ENCODE data around the gene TBX10. TPM values are rescaled to one million over a fixed set of nuclear protein-coding genes. Genes with fewer than 3 reads are reported as not detected.
A peak's percentile ranks its signal among the peaks of the same experiment; 100 is the strongest.

Gene TBX10
- total and polyA plus RNA-seq, 2 donors (not counting 3 experiments of a cell fraction or from before 2014, with no cell fraction given), result not detected

- dilution Hi-C loops (cut with MboI; ENCODE audit: extremely low pct_ligation_motif_present, low sequenced_read_pairs), result no loop called here
- H4K20me1 ChIP-seq (replicated peaks; ENCODE audit: control insufficient read depth, extremely low read depth, insufficient read depth, low read length), result no peaks in the 10 kb centered on the region
- H3K4me1 ChIP-seq (ENCODE audit: control insufficient read depth, extremely low read depth, insufficient read depth, low read length), result peaks cover 4% of the 10 kb centered on the region
- H3K4me3 ChIP-seq (replicated peaks in 1 of 3; ENCODE audit: insufficient read depth in 1 of 3, low read depth in 1 of 3, low read length in 3 of 3), result no peak overlapping the region
- TF ChIP-seq JUN (IDR thresholded peaks at IDR 0.05; ENCODE audit: borderline replicate concordance, insufficient read depth, insufficient read length, low read depth), result no peak
- TF ChIP-seq, protein P1, sequence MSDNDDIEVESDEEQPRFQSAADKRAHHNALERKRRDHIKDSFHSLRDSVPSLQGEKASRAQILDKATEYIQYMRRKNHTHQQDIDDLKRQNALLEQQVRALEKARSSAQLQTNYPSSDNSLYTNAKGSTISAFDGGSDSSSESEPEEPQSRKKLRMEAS (IDR thresholded peaks at IDR 0.05; ENCODE audit: insufficient read depth, insufficient read length), result no peak
- TF ChIP-seq, protein P2, sequence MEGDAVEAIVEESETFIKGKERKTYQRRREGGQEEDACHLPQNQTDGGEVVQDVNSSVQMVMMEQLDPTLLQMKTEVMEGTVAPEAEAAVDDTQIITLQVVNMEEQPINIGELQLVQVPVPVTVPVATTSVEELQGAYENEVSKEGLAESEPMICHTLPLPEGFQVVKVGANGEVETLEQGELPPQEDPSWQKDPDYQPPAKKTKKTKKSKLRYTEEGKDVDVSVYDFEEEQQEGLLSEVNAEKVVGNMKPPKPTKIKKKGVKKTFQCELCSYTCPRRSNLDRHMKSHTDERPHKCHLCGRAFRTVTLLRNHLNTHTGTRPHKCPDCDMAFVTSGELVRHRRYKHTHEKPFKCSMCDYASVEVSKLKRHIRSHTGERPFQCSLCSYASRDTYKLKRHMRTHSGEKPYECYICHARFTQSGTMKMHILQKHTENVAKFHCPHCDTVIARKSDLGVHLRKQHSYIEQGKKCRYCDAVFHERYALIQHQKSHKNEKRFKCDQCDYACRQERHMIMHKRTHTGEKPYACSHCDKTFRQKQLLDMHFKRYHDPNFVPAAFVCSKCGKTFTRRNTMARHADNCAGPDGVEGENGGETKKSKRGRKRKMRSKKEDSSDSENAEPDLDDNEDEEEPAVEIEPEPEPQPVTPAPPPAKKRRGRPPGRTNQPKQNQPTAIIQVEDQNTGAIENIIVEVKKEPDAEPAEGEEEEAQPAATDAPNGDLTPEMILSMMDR (IDR thresholded peaks at IDR 0.05; ENCODE audit: extremely low read depth in 1 of 2, insufficient read depth in 1 of 2, low read depth in 1 of 2, low read length in 2 of 2), result no peak
- H3K4me2 ChIP-seq (ENCODE audit: insufficient read depth, low read length), result no peak overlapping the region
- CTCF ChIA-PET, result interaction anchor here (3.2 to 6.6 kb wide), 2 partner anchors 10 to 27 kb away, joined by 12 to 92 read pairs; no protein-coding TSS in a partner anchor
- no peaks in the 10 kb centered on the region for H3K9me3 ChIP-seq (replicated peaks; ENCODE audit: control insufficient read depth, insufficient read depth, low read length)
- FAIRE-seq (no peak), DNase-seq (ENCODE audit: low read depth, low spot score) (no peak)
- no peaks in the 10 kb centered on the region for H3K36me3 ChIP-seq (ENCODE audit: control insufficient read depth in 2 of 2, extremely low read depth in 1 of 2, insufficient read depth in 2 of 2, low read length in 2 of 2)
- no peaks in the 10 kb centered on the region for H3K9me1 ChIP-seq (replicated peaks; ENCODE audit: control insufficient read depth, extremely low read depth, insufficient read depth, low read length)
- H3K27me3 ChIP-seq (ENCODE audit: control insufficient read depth in 2 of 2, insufficient read depth in 2 of 2, low read length in 2 of 2), result no peaks in the 10 kb centered on the region
- intact Hi-C loops (cut with micrococcal nuclease), result loop anchor here (2.0 kb wide), 1 partner anchor 173 kb away; no protein-coding TSS in a partner anchor
- POLR2A ChIA-PET, result no interaction called here
- BruUV-seq (replicated peaks), result no TSS peak
- H3K27ac ChIP-seq (ENCODE audit: insufficient read depth, low read depth, low read length), result no peak overlapping the region
- no peak overlapping the region for H3K9ac ChIP-seq (replicated peaks; ENCODE audit: extremely low read depth, insufficient read depth, low read length)
- H2AFZ ChIP-seq (ENCODE audit: low read depth, low read length), result no peak overlapping the region
- H3K79me2 ChIP-seq (ENCODE audit: control insufficient read depth, insufficient read depth, low read length), result no peaks in the 10 kb centered on the region
These were observed 8.2 kb downstream of the TBX10 start for GRCh38 chr11:67631411-67631810.

GRCh38 chr11:67630943-67631331 is 8.6 kb downstream of the TBX10 start:
- peak overlapping the region in 2 of 3 experiments; percentile 55 to 60 for H3K4me3 ChIP-seq (replicated peaks in 1 of 3; ENCODE audit: insufficient read depth in 1 of 3, low read depth in 1 of 3, low read length in 3 of 3)
- H3K4me2 ChIP-seq (ENCODE audit: insufficient read depth, low read length), result peak overlapping the region; percentile 76
- H3K9me3 ChIP-seq (replicated peaks; ENCODE audit: control insufficient read depth, insufficient read depth, low read length), result no peaks in the 10 kb centered on the region
- no peaks in the 10 kb centered on the region for H3K36me3 ChIP-seq (ENCODE audit: control insufficient read depth in 2 of 2, extremely low read depth in 1 of 2, insufficient read depth in 2 of 2, low read length in 2 of 2)
- ChIA-PET CTCF (interaction anchor here (1.0 to 6.6 kb wide), 8 partner anchors 10 to 75 kb away, joined by 3 to 98 read pairs (median 9); no protein-coding TSS in a partner anchor), POLR2A (no interaction called here)
- no peaks in the 10 kb centered on the region for H3K27me3 ChIP-seq (ENCODE audit: control insufficient read depth in 2 of 2, insufficient read depth in 2 of 2, low read length in 2 of 2)
- BruUV-seq (replicated peaks), result no TSS peak
- no peak for FAIRE-seq
- H3K4me1 ChIP-seq (ENCODE audit: control insufficient read depth, extremely low read depth, insufficient read depth, low read length), result peaks cover 4% of the 10 kb centered on the region
- dilution Hi-C loops (cut with MboI; ENCODE audit: extremely low pct_ligation_motif_present, low sequenced_read_pairs) (no loop called here), intact Hi-C loops (cut with micrococcal nuclease) (loop anchor here (1.0 to 2.0 kb wide), 3 partner anchors 28 to 174 kb away; no protein-coding TSS in a partner anchor)
- H2AFZ ChIP-seq (ENCODE audit: low read depth, low read length), result peak overlapping the region; percentile 98
- H3K9me1 ChIP-seq (replicated peaks; ENCODE audit: control insufficient read depth, extremely low read depth, insufficient read depth, low read length), result no peaks in the 10 kb centered on the region
- DNase-seq (ENCODE audit: low read depth, low spot score), result no peak
- no peaks in the 10 kb centered on the region for H4K20me1 ChIP-seq (replicated peaks; ENCODE audit: control insufficient read depth, extremely low read depth, insufficient read depth, low read length)
- TF ChIP-seq MYC (IDR thresholded peaks at IDR 0.05; ENCODE audit: low read depth, low read length) (no peak), POLR2AphosphoS5 (IDR thresholded peaks at IDR 0.05; ENCODE audit: insufficient read depth, low read depth, low read length) (no peak), GATA2 (IDR thresholded peaks at IDR 0.05; ENCODE audit: insufficient read depth, insufficient read length, low read depth, low read length) (no peak), POLR2A (IDR thresholded peaks at IDR 0.05; ENCODE audit: low read depth, low read length) (no peak), EZH2 (IDR thresholded peaks at IDR 0.05; ENCODE audit: borderline replicate concordance, low read depth, low read length, severe bottlenecking) (no peak), JUN (IDR thresholded peaks at IDR 0.05; ENCODE audit: borderline replicate concordance, insufficient read depth, insufficient read length, low read depth) (no peak), FOS (IDR thresholded peaks at IDR 0.05; ENCODE audit: borderline replicate concordance, insufficient read depth, low read length) (no peak)
- TF ChIP-seq, protein P2 (IDR thresholded peaks at IDR 0.05; ENCODE audit: extremely low read depth in 1 of 2, insufficient read depth in 1 of 2, low read depth in 1 of 2, low read length in 2 of 2), result no peak
- TF ChIP-seq, protein P1 (IDR thresholded peaks at IDR 0.05; ENCODE audit: insufficient read depth, insufficient read length), result no peak
- peak overlapping the region; percentile 68 for H3K9ac ChIP-seq (replicated peaks; ENCODE audit: extremely low read depth, insufficient read depth, low read length)
- no peaks in the 10 kb centered on the region for H3K79me2 ChIP-seq (ENCODE audit: control insufficient read depth, insufficient read depth, low read length)
- H3K27ac ChIP-seq (ENCODE audit: insufficient read depth, low read depth, low read length), result peak overlapping the region; percentile 58
